Kidney (tissue), 14 donors: ENCODE data around the gene ATP11C. TPM values are rescaled to one million over a fixed set of nuclear protein-coding genes. Genes with fewer than 3 reads are reported as not detected.

ENCODE experiments used
- DNase-seq, 5 donors: peaks; one replicate each; pipeline ENCODE4 v3.0.0-alpha.2; 2013 to 2020
- FAIRE-seq: peaks from 2 replicates; lab custom pipeline; 2012; peaks lifted over from hg19 to GRCh38; lab: Jason Lieb, UNC
- H3K27ac ChIP-seq, 2 donors: one replicate each; pipeline ENCODE4 v1.7.0; 2013; ENCODE audit warnings: low read depth in 2 of 2, low read length in 2 of 2, inconsistent platforms in 1 of 2
- H3K27me3 ChIP-seq: one replicate; pipeline ENCODE4 v1.7.1; 2013; ENCODE audit warnings: low read length, inconsistent platforms; ENCODE audit not compliant: control insufficient read depth, insufficient read depth
- H3K36me3 ChIP-seq, 3 donors: one replicate each; pipeline versions ENCODE4 v1.7.0 to v1.7.1; 2013; ENCODE audit warnings: low read length in 3 of 3, control low read depth in 1 of 3, inconsistent platforms in 1 of 3; ENCODE audit not compliant: insufficient read depth in 3 of 3, control insufficient read depth in 2 of 3
- H3K4me1 ChIP-seq, 3 donors: one replicate each; pipeline versions ENCODE4 v1.7.0 to v1.7.1; 2013; ENCODE audit warnings: low read length in 3 of 3, inconsistent platforms in 1 of 3, low read depth in 1 of 3; ENCODE audit not compliant: control insufficient read depth in 2 of 3, insufficient read depth in 2 of 3
- H3K4me3 ChIP-seq, 3 donors: one replicate each; pipeline versions ENCODE4 v1.7.0 to v1.8.1; 2013; ENCODE audit warnings: low read length in 3 of 3, control low read depth in 1 of 3, inconsistent platforms in 1 of 3
- H3K9ac ChIP-seq, 3 donors: one replicate each; pipeline versions ENCODE4 v1.7.0 to v1.7.1; 2013; ENCODE audit warnings: low read length in 3 of 3, control low read depth in 1 of 3, inconsistent platforms in 1 of 3
- H3K9me3 ChIP-seq, 3 donors: one replicate each; pipeline versions ENCODE4 v1.7.0 to v1.7.1; 2013; ENCODE audit warnings: low read length in 3 of 3, control low read depth in 1 of 3, inconsistent platforms in 1 of 3; ENCODE audit not compliant: control insufficient read depth in 2 of 3, insufficient read depth in 1 of 3
- intact Hi-C: fragments of 100-400 bp; cut with DNase I; formaldehyde crosslinking; loops from one replicate; pipeline ENCODE4 v1.11.1; 2022
- polyA plus RNA-seq: library from polyadenylated mRNA; stranded (reverse); fragments of 350-450 nt; fragmentation: Illumina TruSeq; extraction: RNeasy Lipid Tissue Mini Kit (QIAGEN cat#74804); gene quantifications from one replicate; pipeline ENCODE4 v1.2.3, GENCODE V29; 2014; ENCODE audit warnings: low read depth, low replicate concordance; ENCODE audit not compliant: insufficient read depth
- total RNA-seq: library from RNA; stranded (reverse); fragmentation: NEBNext Ultra II Directional; extraction: Animal tissue kit (Norgen Biotek cat#: 25700); gene quantifications from one replicate; pipeline ENCODE4 v1.2.1, GENCODE V29; 2021
- TF ChIP-seq, protein P1 (sequence below): IDR thresholded peaks from 3 replicates; pipeline ENCODE4 v1.5.1; 2012; ENCODE audit warnings: mild to moderate bottlenecking, moderate library complexity, borderline replicate concordance; ENCODE audit not compliant: insufficient read depth; ENCODE audit errors: extremely low read depth
- donor health status: control.
- donor health status: control.
- donor health status: control.
- donor health status: control.
- donor health status: control.
- donor health status: DM: yes; HTN: yes; CAD: no.
- donor health status: Normal renal cell carcinoma (clear cell type).

ATP11C gene
- total and polyA plus RNA-seq, 2 donors from 2014 or later, result 10.1 to 23.9 TPM

DNA sequence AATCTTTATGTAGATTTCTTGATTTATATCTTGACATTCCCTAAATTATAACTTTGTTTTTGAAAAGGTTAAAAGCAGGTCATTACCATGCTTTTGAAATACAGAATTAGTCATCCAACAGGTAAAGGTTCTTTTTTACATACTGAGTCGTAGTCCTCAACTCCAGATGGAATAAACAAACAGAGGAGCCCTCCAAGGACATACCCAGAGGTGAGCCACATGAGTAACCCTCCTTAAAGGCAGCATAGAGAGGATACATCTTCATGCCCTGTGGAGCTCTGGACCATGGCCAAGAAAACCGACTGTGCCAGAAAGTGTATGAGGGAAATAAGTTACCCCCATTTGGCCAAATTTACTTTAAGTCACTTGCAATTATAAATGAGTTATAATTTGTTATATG lies 129.6 kb downstream of the ATP11C start:
- TF ChIP-seq, protein P1, sequence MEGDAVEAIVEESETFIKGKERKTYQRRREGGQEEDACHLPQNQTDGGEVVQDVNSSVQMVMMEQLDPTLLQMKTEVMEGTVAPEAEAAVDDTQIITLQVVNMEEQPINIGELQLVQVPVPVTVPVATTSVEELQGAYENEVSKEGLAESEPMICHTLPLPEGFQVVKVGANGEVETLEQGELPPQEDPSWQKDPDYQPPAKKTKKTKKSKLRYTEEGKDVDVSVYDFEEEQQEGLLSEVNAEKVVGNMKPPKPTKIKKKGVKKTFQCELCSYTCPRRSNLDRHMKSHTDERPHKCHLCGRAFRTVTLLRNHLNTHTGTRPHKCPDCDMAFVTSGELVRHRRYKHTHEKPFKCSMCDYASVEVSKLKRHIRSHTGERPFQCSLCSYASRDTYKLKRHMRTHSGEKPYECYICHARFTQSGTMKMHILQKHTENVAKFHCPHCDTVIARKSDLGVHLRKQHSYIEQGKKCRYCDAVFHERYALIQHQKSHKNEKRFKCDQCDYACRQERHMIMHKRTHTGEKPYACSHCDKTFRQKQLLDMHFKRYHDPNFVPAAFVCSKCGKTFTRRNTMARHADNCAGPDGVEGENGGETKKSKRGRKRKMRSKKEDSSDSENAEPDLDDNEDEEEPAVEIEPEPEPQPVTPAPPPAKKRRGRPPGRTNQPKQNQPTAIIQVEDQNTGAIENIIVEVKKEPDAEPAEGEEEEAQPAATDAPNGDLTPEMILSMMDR, result no peak
- Histone ChIP-seq H3K36me3 (peaks cover 3 to 10% (median 4%) of the 10 kb centered on the region in 3 donors), H3K27me3 (no peaks in the 10 kb centered on the region), H3K9me3 (no peaks in the 10 kb centered on the region), H3K4me3 (no peak overlapping the region), H3K4me1 (no peaks in the 10 kb centered on the region), H3K27ac (no peak overlapping the region), H3K9ac (no peak overlapping the region)
- FAIRE-seq, result no peak
- intact Hi-C loops, result no loop called here
- DNase-seq, result no peak

DNA sequence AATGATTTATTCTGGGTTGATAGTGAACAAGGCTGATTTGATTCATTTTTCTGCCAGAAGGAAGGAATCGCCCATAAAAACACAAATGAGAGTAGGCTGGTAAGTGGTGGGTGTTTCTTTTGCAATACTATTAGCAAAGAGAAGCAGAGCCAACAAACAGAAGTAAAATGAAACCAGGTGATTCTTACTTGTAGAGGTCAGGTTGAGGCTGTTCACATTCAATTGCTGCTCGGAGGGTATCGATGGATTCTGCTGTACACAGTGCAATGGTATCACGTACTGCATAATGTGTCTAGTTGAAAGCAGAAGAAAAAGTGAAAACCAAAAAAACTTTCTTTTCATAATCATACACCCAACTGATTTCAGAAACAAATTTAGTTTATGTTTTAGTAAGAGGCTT lies 130.8 kb downstream of the ATP11C start:
- no peak for FAIRE-seq

DNA sequence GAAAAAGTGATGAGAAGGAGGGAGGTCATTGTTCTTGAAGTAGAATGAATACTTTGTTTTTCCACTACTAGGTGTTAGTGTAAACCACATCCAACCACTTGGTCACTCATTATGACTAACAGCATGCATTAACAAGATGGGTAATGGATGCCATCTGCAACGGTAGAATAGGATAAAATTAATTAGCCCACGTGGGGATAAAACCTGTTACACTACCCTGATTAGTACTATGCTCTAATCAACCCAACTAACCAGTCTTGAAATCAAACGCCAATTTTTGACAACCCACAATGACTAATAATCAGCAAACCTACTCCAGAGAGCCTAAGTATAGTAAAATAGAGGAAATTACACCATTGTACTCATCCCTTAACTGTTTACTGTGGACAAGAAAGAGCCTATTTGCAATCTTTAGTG lies 131.4 kb downstream of the ATP11C start:
- Histone ChIP-seq H3K4me3 (no peak overlapping the region), H3K27me3 (no peaks in the 10 kb centered on the region), H3K36me3 (peaks cover 3 to 13% (median 4%) of the 10 kb centered on the region in 3 donors), H3K4me1 (no peaks in the 10 kb centered on the region), H3K9me3 (no peaks in the 10 kb centered on the region), H3K27ac (no peak overlapping the region), H3K9ac (no peak overlapping the region)
- DNase-seq, result no peak
- TF ChIP-seq, protein P1, result no peak
- no peak for FAIRE-seq
- intact Hi-C loops, result no loop called here

More for the DNA sequence above, 130.8 kb downstream of the ATP11C start:
- intact Hi-C loops, result no loop called here
- Histone ChIP-seq H3K27ac (no peak overlapping the region), H3K27me3 (no peaks in the 10 kb centered on the region), H3K9me3 (no peaks in the 10 kb centered on the region), H3K9ac (no peak overlapping the region), H3K4me3 (no peak overlapping the region), H3K36me3 (peaks cover 3 to 13% (median 4%) of the 10 kb centered on the region in 3 donors), H3K4me1 (no peaks in the 10 kb centered on the region)
- no peak for DNase-seq
- TF ChIP-seq, protein P1, result no peak

DNA sequence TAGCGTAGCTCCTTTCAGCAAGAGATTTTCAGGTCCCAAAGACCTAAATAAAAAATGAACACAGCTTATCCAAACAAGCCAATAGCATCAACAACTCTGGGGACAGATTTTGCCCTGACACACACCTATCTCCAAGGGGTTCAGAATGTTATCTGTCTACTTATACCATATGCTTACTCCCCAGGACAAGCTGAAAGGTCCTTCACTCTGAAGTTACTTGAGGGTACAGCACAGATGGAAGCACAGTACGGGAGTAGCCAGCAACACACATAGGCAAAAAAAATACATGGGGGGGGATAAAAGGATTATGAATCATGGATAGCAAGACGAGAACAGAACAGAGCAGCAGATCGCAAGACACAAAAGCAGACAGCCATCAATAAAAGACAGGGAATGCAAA lies 134.2 kb downstream of the ATP11C start:
- no peak for FAIRE-seq
- H3K27ac ChIP-seq, result no peak overlapping the region
- H3K9me3 ChIP-seq, result no peaks in the 10 kb centered on the region
- no peaks in the 10 kb centered on the region for H3K27me3 ChIP-seq
- H3K4me3 ChIP-seq, result no peak overlapping the region
- intact Hi-C loops, result no loop called here
- no peak overlapping the region for H3K9ac ChIP-seq
- H3K36me3 ChIP-seq, result peaks cover 3 to 19% (median 4%) of the 10 kb centered on the region in 3 donors
- H3K4me1 ChIP-seq, result no peaks in the 10 kb centered on the region
- no peak for DNase-seq
- TF ChIP-seq, protein P1, result no peak
